ENCODE measurements around the gene OIT3. TPM values are rescaled to one million over a fixed set of nuclear protein-coding genes. Genes with fewer than 3 reads are reported as not detected.

OIT3 gene
- total and polyA plus RNA-seq, 2 of the 8 experiments (the other 6 are each of a cell fraction or from before 2014, with no cell fraction given), result not detected

GRCh38 chr10:72980348-72980747, 86.8 kb downstream of the OIT3 start (continued):
- TF ChIP-seq BRCA1 (IDR thresholded peaks at IDR 0.05; ENCODE audit: low read depth, low read length) (no peak), RXRA (IDR thresholded peaks at IDR 0.05; ENCODE audit: insufficient read depth, low read depth, low read length) (no peak)

All from H1 (cell line).